ENCODE results near the gene SMAD3.
"Not testable (repeated sequence)": the region's sequence is repeated elsewhere in the genome, so short reads cannot be mapped to it uniquely, and the experiment has no call there.

SMAD3 gene

GRCh38 chr15:67072442-67072841 is 7.0 kb downstream of the SMAD3 start:
- CTCF ChIA-PET = no interaction called here
- TF ChIP-seq CTCF (conservative IDR thresholded peaks at IDR 0.05; ENCODE audit: low read depth) = no peak
- POLR2A ChIA-PET (ENCODE audit: low non-redundant PET) = no interaction called here
- DNase-seq (ENCODE audit: low spot score) = no peak
- no peak overlapping the region for H3K27ac ChIP-seq

- CTCF ChIA-PET = interaction anchor here (0.9 kb wide), 1 partner anchor 9 kb away, joined by 3 read pairs; no protein-coding TSS in a partner anchor
- H3K27ac ChIP-seq = no peak overlapping the region
- TF ChIP-seq CTCF (conservative IDR thresholded peaks at IDR 0.05; ENCODE audit: low read depth) = no peak
- POLR2A ChIA-PET (ENCODE audit: low non-redundant PET) = no interaction called here
- no peak for DNase-seq (ENCODE audit: low spot score)
Measured at GRCh38 chr15:67072958-67073357, 7.6 kb downstream of the SMAD3 start.

GRCh38 chr15:67074886-67075229 is 9.5 kb downstream of the SMAD3 start:
- TF ChIP-seq CTCF (conservative IDR thresholded peaks at IDR 0.05; ENCODE audit: low read depth) = no peak
- DNase-seq (ENCODE audit: low spot score) = no peak
- H3K27ac ChIP-seq = peak overlapping the region; percentile 55
- ChIA-PET POLR2A (ENCODE audit: low non-redundant PET) (no interaction called here), CTCF (interaction anchor here (0.5 kb wide), 1 partner anchor 687 kb away, joined by 5 read pairs; no protein-coding TSS in a partner anchor)

GRCh38 chr15:67075555-67076135 is 10.2 kb downstream of the SMAD3 start:
- CTCF ChIA-PET; DNase-seq (ENCODE audit: low spot score); H3K27ac ChIP-seq: not testable (repeated sequence)
- POLR2A ChIA-PET (ENCODE audit: low non-redundant PET) = interaction anchor here (1.0 kb wide), 1 partner anchor 445 kb away, joined by 3 read pairs; the partner anchor contains the start of gene C15orf61

GRCh38 chr15:67076147-67076843 is 10.9 kb downstream of the SMAD3 start:
- peak; percentile 80 for DNase-seq (ENCODE audit: low spot score)
- ChIA-PET POLR2A (ENCODE audit: low non-redundant PET) (interaction anchor here (1.0 kb wide), 1 partner anchor 444 kb away, joined by 3 read pairs; the partner anchor contains the start of gene C15orf61), CTCF (no interaction called here)
- peak overlapping the region; percentile 65 for H3K27ac ChIP-seq
- no peak for TF ChIP-seq CTCF (conservative IDR thresholded peaks at IDR 0.05; ENCODE audit: low read depth)

GRCh38 chr15:67077641-67078215 is 12.3 kb downstream of the SMAD3 start:
- no peak for TF ChIP-seq CTCF (conservative IDR thresholded peaks at IDR 0.05; ENCODE audit: low read depth)
- ChIA-PET POLR2A (ENCODE audit: low non-redundant PET) (no interaction called here), CTCF (no interaction called here)
- H3K27ac ChIP-seq = peak overlapping the region; percentile 8; the same call in 1 of the 2 replicates
- no peak for DNase-seq (ENCODE audit: low spot score)

- no peak overlapping the region for H3K27ac ChIP-seq
- TF ChIP-seq CTCF (conservative IDR thresholded peaks at IDR 0.05; ENCODE audit: low read depth) = no peak
- CTCF ChIA-PET = no interaction called here
- POLR2A ChIA-PET (ENCODE audit: low non-redundant PET) = no interaction called here
- no peak for DNase-seq (ENCODE audit: low spot score)
Measured at GRCh38 chr15:67079361-67079760, 14.0 kb downstream of the SMAD3 start.
